Non-pigmented ciliary epithelial cell (primary cell): Measurements from ENCODE around the gene TNFAIP3.
"Not testable (repeated sequence)": the region's sequence is repeated elsewhere in the genome, so short reads cannot be mapped to it uniquely, and the experiment has no call there.

Experiments used
- DNase-seq: peaks from one replicate; pipeline ENCODE4 v3.0.0-alpha.2; 2010; ENCODE audit warnings: low read depth

TNFAIP3 gene

DNA sequence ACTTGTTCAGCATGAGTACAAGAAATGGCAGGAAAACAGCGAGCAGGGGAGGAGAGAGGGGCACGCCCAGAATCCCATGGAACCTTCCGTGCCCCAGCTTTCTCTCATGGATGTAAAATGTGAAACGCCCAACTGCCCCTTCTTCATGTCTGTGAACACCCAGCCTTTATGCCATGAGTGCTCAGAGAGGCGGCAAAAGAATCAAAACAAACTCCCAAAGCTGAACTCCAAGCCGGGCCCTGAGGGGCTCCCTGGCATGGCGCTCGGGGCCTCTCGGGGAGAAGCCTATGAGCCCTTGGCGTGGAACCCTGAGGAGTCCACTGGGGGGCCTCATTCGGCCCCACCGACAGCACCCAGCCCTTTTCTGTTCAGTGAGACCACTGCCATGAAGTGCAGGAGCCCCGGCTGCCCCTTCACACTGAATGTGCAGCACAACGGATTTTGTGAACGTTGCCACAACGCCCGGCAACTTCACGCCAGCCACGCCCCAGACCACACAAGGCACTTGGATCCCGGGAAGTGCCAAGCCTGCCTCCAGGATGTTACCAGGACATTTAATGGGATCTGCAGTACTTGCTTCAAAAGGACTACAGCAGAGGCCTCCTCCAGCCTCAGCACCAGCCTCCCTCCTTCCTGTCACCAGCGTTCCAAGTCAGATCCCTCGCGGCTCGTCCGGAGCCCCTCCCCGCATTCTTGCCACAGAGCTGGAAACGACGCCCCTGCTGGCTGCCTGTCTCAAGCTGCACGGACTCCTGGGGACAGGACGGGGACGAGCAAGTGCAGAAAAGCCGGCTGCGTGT, 11.6 kb downstream of the TNFAIP3 start:
- no peak for DNase-seq

DNA sequence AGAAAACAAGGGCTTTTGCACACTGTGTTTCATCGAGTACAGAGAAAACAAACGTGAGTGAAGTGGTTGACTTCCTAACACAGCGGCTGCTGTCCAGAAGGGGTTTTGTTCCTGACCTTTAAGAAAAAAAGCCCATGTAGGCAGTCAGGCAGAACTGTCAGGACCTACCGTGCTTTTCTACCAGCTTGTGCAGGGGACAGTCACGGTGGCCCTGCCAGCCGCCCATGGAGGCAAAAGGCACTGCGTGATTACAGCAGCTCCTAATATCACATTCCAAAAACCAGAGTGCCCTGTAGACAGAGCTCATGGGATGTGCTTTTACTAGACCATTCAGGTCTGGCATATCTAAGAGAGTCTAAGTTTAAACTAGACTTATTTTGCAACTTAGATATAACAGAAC, 12.2 kb downstream of the TNFAIP3 start:
- DNase-seq = no peak

DNA sequence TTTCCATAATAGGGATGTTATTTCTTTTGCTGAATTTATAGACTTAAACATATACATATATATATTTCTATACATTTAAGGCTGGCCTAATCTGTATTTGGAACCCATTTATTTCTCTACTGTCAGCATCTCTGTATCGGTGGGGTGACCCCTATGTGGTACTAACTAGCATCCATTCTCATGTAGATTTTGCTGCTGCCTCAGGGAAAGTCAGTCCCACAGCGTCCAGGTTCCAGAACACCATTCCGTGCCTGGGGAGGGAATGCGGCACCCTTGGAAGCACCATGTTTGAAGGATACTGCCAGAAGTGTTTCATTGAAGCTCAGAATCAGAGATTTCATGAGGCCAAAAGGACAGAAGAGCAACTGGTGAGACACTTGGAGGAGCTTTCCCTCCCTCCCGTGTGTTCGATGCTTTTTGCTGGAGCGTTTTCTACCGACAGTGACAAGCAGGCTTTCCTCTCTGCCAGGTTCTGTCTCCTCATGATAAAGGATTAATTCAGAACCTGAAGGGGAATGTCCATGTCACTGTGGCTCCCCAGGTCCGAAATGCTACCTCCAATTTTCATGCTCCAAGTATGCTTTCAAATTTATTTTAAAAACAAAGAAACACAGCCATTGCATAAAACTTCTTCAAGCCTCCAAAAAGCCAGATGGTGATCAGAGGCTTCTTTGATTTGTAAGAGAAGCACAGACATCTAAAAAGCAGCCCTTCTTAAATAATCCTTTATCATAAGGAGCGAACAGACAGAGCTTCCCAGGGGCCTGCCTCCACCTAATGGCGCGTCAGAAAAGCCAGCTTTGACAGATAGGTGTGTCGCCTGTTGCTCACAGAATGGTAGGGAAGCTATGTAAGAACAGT, 13.1 kb downstream of the TNFAIP3 start:
- DNase-seq = no peak

DNA sequence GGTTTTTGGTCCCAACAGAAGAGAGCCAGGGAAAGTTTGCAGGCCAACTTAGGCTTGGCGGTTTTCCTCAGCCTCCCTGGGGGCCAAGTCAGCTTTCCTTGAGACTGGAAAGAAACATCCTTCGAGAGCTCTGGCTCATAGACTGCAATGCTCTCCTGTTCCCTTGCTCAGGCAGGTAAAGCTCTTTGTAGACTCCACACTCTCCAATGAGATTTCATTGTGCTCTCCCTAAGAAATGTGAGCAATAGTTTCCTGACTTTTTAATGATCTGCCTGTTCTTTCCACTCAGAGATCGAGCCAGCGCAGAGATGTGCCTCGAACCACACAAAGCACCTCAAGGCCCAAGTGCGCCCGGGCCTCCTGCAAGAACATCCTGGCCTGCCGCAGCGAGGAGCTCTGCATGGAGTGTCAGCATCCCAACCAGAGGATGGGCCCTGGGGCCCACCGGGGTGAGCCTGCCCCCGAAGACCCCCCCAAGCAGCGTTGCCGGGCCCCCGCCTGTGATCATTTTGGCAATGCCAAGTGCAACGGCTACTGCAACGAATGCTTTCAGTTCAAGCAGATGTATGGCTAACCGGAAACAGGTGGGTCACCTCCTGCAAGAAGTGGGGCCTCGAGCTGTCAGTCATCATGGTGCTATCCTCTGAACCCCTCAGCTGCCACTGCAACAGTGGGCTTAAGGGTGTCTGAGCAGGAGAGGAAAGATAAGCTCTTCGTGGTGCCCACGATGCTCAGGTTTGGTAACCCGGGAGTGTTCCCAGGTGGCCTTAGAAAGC, 13.9 kb downstream of the TNFAIP3 start:
- DNase-seq = no peak

DNA sequence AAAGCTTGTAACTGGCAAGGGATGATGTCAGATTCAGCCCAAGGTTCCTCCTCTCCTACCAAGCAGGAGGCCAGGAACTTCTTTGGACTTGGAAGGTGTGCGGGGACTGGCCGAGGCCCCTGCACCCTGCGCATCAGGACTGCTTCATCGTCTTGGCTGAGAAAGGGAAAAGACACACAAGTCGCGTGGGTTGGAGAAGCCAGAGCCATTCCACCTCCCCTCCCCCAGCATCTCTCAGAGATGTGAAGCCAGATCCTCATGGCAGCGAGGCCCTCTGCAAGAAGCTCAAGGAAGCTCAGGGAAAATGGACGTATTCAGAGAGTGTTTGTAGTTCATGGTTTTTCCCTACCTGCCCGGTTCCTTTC, 14.4 kb downstream of the TNFAIP3 start:
- DNase-seq = no peak

DNA sequence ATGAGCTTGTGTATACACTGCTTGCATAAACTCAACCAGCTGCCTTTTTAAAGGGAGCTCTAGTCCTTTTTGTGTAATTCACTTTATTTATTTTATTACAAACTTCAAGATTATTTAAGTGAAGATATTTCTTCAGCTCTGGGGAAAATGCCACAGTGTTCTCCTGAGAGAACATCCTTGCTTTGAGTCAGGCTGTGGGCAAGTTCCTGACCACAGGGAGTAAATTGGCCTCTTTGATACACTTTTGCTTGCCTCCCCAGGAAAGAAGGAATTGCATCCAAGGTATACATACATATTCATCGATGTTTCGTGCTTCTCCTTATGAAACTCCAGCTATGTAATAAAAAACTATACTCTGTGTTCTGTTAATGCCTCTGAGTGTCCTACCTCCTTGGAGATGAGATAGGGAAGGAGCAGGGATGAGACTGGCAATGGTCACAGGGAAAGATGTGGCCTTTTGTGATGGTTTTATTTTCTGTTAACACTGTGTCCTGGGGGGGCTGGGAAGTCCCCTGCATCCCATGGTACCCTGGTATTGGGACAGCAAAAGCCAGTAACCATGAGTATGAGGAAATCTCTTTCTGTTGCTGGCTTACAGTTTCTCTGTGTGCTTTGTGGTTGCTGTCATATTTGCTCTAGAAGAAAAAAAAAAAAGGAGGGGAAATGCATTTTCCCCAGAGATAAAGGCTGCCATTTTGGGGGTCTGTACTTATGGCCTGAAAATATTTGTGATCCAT, 15.3 kb downstream of the TNFAIP3 start:
- no peak for DNase-seq

DNA sequence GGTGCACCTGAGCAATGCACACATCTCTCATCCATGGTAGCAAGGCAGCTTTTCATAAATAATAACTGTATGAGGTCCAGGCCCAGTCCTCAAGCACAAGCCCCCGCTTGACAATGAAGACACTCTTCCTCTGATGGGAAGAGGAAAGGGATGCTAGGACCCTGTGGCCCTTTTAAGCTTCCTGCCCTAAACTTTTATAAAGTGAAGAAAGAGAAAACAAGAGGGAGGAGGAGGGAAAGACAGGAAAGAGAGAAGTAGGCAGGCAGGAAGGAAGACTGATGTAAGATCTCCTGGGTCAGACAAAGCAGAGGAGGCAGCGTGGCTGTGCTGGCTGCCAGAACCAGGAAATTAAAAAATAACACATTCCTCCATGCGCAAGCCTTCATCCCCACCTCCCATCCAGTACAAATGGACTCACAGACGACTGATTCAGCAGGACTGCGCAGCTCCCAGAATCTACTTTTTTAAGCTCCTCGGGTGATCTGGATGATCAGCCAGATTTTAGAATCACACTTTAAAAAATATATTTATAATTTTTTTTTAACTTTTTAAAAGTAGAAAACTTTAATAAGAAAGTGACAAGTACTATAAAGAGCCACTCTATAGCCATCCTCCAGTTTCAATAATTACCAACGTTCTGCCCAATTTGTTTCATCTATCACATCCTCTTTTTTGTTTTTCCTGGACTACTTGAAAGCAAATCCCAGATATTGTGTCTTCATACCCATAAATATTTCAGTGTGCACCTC, 16.5 kb downstream of the TNFAIP3 start:
- no peak for DNase-seq

DNA sequence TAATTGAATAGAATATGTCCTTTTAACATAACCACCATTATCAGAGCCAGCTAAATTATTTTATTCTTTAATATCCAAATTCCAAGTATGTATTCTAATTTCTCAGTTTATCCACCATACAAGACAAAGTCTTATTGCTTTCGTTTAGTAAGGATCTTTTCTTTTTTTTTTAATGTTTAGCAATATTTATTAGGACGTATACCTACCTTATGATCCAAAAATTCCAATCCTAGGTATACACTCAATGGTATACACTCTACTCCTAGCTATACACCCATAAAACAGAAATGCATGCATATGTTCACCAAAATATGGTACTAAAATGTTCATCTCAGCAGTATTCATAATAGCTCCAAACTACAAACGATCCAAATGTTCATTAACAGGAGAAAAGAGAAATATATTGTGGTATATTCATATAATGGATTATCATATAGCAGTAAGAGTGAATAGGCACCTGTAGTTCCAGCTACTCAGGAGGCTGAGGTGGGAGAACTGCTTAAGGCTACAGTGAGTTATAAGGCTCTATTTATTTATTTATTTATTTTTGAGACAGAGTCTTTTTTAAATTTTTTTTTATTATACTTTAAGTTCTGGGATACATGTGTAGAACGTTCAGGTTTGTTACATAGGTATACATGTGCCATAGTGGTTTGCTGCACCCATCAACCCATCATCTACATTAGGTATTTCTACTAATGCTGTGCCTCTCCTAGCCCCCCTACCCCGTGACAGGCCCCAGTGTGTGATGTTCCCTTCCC, 17.3 kb downstream of the TNFAIP3 start:
- no peak for DNase-seq

DNA sequence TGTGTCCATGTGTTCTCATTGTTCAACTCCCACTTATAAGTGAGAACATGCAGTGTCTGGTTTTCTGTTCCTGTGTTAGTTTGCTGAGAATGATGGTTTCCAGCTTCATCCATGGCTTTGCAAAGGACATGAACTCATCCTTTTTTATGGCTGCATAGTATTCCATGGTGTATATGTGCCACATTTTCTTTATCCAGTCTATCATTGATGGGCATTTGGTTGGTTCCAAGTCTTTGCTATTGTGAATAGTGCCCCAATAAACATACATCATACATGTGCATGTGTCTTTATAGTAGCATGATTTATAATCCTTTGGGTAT, 17.8 kb downstream of the TNFAIP3 start:
- DNase-seq = not testable (repeated sequence)

DNA sequence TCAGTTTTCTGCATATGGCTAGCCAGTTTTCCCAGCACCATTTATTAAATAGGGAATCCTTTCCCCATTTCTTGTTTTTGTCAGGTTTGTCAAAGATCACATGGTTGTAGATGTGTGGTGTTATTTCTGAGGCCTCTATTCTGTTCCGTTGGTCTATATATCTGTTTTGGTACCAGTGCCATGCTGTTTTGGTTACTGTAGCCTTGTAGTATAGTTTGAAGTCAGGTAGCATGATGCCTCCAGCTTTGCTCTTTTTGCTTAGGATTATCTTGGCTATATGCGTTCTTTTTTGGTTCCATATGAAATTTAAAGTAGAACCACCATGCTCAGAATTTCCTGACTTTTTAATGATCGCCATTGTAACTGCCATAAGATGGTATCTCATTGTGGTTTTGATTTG, 19.2 kb downstream of the TNFAIP3 start:
- not testable (repeated sequence) for DNase-seq

DNA sequence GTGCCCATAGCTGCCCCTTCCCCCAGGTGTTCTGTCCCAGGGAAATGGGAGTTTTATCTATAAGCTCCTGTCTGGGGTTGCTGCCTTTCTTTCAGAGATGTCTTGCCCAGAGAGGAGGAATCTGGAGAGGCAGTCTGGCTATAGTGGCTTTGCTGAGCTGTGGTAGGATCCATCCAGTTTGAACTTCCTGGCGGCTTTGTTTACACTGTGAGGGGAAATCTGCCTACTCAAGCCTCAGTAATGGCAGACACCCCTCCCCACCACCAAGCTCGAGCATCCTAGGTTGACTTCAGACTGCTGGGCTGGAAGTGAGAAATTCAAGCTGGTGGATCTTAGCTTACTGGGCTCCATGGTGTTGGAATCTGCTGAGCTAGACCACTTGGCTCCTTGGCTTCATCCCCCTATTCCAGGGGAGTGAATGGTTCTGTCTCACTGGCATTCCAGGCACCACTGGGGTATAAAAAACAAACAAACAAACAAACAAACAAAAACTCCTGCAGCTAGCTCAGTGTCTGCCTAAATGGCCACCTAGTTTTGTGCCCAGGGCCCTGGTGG, 24.0 kb downstream of the TNFAIP3 start:
- no peak for DNase-seq

DNA sequence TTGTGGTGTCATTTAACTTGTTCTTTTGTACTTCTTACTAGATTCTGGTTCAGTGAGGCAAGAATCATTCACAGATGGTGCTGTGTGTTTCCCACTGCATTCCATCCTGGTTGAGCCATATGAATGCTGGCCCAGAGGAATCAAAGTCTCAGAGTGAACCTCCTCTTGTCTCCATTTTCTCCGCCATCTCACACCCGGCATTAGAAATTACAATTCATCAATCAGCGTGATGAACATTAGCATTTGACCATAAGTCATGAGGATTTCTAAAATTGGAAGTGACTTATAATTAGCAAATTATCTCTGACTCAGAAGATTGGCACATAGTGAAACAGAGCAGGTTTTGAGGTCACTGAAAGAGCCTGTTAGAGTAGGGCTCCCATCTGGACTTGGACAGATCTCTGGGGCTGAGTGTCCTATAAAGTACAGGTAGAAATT, 25.2 kb downstream of the TNFAIP3 start:
- DNase-seq = peak; percentile 65

DNA sequence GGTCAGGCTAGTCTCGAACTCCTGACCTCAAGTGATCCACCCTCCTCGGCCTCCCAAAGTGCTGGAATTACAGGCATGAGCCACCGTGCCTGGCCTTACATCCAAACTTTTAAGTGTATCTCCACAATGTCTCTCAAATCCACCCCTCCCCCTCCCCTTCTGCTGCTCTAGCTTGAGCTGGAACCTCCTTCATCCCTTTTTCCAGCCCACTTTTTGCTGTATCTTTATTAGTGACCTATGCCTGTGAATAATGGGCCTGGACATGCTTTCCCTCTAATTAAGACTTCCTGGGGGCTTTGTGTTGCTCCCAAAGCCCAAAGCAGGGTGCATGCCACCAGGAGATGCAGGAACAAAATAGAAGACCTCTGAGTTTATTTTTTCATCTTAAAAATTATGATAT, 26.1 kb downstream of the TNFAIP3 start:
- DNase-seq = no peak

DNA sequence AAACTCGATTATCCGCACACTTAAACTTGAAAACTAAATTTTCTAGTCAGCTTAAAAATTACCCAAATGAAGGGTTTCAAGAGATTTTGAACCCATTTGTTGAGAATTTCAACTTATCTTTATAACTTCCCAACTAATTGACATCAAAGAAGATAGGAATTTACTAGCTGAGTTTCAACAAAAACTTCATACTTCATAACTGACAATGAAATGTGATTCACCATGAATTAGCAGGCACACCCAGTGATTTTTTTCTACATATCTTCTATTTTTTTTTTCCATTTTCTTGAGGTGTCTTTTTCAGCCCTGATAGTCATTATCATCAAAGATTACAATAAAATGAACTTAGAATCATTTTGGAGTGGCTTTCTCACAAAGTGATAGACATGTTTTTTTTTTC, 26.7 kb downstream of the TNFAIP3 start:
- no peak for DNase-seq

DNA sequence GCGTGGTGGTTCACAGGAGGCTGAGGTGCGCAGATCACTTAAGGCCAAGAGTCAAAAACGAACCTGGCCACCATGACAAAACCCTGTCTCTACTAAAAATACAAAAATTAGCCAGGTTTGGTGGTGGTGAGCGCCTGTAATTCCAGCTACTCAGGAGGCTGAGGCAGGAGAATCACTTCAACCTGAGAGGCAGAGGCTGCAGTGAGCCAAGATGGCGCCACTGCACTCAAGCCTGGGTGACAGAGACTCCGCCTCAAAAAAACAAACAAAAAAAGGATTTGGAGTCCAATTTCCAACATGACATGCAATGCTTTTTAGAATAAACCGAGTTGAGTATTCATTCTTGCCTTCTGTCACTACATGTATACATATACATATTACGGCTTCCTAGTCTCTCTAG, 27.3 kb downstream of the TNFAIP3 start:
- not testable (repeated sequence) for DNase-seq

DNA sequence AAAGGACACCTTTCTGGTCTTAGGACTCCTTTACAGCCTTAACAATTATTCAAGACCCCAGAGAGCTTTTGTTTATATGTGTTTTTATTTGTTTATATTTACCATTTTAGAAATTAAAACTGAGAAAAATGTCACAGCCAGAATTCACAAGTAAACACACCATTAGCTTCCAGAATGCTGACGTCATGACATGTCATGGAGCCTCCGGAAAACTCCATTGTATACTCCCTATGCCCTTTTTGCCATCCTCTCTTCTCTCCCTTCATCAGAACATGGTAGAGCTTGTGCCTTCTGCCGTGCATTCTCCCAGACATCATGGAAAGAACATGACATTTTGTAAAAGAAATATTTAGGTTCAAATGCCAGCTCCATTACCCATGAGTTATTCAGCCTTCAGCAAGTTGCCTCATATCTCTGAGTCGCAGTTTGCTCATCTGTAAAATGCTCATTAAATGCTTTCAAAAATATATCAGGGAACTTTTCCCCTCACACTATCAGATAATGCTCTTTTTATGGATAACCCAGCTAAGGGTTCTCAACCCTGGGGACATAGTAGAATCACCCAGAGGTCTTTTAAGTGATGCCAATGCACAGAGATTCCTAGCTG, 27.8 kb downstream of the TNFAIP3 start:
- DNase-seq = no peak

DNA sequence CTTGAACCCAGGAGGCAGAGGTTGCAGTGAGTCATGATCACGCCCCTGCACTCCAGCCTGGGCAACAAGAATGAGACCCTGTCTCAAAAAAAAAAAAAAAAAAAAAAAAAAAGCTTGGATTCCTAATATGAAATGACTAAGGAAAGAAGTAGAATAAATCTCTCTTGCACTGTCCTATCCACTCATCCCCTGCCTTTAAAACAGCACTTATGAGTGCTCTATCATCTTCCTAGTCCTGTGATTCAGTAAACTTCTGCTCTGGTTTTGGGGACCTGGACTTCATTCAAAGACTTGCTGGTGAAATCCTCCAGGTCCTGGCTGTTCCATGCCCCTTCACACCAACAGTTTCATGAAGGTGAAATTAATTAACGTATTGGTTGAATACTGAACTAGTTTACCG, 29.6 kb downstream of the TNFAIP3 start:
- no peak for DNase-seq

DNA sequence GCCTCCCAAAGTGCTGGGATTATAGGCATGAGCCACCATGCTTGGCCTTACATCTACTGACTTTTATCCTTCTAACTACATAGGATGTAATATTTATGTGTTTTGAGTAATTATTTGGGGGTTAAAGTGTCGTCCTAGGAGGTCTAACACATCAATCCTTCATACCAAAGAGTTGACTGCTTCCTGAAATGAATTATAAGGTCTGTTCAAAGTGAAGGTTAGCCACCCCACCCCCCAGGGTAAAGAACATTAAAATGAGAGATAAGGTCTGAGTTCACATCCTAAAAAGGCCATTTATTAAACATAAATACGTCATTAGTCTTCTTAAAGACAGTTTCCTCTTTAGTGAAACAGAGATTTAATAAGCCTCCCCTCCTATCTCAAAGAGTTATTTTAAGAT, 33.8 kb downstream of the TNFAIP3 start:
- no peak for DNase-seq

DNA sequence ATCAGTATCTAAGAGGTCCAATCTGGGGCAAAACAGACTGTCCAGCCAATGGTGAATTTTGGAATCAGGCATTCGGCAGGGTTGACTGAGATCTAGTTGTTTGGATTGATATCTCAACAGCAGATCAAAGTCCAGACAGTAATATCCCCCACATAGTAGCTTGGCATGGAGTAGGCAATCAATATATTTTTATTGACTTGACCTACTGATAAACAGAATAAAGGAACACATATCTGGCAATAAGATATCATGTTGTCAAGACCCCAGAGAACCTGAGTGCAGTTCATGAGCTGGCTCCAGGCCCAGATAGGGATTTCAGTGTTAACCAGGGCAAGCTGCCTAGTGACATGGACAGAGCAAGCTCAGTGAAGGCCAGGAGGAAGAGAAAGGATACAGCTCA, 34.4 kb downstream of the TNFAIP3 start:
- no peak for DNase-seq

DNA sequence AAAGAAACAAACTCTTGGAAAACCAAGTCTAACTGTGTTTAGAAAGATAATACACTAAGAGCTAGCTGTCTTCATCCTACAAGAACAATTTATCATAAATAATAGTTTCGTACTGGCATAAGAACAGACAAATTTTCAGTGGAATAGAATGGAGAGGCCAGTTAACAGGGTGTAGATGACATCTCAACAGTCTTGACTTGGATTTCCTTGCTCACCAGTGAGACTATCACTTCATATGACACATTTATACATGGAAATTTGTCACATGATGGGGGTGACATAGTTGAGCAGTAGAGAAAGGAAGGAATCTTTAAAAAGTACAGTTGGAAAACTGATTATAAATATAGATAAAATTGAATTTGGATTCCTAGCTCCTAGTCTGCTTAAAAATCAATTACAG, 35.6 kb downstream of the TNFAIP3 start:
- DNase-seq = no peak
